GM18505 (cell line): ENCODE data around the gene COL23A1.

ENCODE experiments used
- ATAC-seq: cut with Tn5 transposase; IDR thresholded peaks from one replicate; pipeline ENCODE4 v1.9.1; 2021; ENCODE audit not compliant: unreplicated experiment
- POLR2A ChIP-seq: IDR thresholded peaks from 4 replicates; pipeline ENCODE4 v1.6.1; 2011; ENCODE audit warnings: borderline replicate concordance; ENCODE audit not compliant: insufficient read depth, insufficient read length; ENCODE audit errors: extremely low read depth

COL23A1 gene

DNA sequence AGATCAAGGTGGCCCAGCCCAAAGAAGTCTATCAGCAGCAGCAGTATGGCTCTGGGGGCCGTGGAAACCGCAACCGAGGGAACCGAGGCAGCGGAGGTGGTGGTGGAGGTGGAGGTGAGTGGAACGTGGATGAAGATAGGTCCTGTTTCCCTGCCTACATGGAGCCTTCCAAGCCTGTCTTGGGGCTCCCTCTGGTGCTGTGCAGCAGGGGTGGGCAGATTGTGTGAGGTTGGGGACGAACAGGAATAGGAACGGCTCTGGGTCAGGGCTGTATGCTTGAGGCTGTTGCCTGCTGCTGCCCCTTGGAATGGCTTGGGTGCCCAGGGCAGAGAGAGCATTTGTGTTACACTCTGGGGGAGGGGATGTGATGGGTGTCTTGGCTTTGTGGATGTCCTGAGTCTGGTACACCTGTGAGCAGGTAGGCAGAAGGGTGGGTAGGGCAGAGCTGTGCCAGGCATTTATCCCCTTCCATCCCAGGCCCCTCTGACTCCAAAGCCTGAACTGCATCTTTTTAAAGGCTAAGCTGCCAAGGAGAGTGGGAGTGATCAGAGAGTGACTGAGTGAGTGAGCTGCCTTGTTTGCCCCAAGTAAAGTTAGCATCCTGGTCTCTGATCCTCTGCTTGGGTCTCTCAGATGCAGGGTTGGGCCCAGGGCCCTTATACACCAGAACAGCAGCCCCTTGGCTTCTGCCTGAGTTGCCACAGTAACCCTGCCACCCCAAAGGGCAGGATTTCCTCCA lies 380.7 kb downstream of the COL23A1 start:
- no peak for ATAC-seq

DNA sequence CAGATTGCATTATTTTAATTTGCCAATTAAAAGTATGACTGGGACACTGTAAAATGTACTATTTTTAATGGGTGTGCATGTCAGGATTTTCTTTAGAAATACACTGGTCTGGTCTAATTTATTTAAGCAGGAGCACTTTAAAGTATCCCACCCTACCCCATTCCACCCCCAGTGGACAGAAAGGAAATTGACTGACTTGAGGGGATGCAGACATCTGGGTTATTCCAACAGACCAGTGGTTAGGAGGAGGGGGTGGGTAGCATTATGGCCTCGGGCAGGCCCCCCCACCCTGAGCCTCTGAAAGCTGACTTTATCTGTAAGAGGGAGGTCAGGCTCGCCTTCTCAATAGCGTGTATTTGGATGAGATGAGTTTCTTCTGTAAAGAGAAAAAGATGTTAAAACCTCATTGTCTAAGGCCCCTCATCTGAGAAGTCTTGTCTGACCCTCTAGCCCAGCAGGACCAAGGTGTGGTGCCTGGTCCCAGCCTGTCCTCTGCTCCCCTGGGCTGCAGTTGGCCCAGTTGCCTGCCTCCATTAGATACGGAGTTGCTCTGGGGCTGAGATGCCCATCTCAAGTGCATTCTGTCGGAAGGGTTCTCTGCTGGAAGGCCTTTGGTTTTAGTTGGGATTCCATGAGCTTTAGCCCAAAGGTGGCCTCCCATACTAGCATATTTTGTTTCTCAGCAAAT lies 381.5 kb downstream of the COL23A1 start:
- ATAC-seq = no peak
- TF ChIP-seq POLR2A = no peak

More for the DNA sequence above, 380.7 kb downstream of the COL23A1 start:
- TF ChIP-seq POLR2A = peak; percentile 22

DNA sequence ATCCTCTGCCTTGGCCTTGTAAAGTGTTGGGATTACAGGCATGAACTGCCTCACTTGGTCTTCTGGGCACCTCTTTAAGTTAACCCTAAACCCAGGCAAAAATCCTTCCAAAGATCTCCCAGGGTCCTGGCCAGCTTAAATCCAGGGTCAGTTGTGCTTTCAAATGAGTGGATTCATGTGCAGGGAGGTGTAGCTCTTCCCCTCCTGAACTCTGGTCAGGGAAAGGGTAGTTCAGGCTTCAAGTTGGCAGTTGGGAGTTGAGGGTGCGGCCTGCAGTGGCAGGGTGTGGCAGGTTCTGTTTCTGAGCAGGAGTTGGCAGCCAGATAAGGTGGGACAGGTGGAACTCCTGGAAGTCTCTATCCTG lies 382.3 kb downstream of the COL23A1 start:
- ATAC-seq = no peak
- no peak for TF ChIP-seq POLR2A

DNA sequence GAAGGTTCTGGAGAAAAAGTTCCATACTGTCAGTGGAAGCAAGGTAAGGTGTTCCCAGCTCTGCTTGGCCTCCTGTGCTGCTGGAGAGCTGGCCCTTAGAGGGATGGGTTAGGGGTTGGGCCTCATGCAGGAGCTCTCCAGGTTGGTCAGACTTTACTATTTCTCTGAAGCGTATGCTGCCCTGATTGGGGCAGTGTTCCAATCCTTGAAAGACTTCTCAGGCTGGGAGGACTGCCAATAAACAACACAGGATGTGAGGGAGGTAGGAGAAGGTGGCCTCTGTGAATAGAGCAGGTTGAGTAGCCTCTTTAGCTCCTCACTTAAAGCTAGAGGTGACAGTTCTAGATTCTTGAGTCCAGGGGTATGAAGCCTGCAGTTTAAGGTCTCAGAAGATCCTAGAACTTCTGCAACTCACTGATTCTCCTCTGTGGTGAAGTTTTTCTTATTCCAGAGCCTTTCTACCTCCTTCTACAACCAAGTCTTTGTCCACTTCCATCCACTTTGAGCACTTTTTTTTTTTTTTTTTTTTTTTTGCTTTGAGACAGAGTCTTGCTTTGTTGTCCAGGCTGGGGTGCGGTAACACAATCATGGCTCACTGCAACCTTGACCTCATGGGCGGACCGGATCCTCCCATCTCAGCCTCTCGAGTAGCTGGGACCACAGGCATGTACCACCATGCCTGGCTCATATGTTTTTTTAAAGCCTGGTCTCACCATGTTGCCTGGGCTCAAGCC lies 382.8 kb downstream of the COL23A1 start:
- ATAC-seq = no peak

DNA sequence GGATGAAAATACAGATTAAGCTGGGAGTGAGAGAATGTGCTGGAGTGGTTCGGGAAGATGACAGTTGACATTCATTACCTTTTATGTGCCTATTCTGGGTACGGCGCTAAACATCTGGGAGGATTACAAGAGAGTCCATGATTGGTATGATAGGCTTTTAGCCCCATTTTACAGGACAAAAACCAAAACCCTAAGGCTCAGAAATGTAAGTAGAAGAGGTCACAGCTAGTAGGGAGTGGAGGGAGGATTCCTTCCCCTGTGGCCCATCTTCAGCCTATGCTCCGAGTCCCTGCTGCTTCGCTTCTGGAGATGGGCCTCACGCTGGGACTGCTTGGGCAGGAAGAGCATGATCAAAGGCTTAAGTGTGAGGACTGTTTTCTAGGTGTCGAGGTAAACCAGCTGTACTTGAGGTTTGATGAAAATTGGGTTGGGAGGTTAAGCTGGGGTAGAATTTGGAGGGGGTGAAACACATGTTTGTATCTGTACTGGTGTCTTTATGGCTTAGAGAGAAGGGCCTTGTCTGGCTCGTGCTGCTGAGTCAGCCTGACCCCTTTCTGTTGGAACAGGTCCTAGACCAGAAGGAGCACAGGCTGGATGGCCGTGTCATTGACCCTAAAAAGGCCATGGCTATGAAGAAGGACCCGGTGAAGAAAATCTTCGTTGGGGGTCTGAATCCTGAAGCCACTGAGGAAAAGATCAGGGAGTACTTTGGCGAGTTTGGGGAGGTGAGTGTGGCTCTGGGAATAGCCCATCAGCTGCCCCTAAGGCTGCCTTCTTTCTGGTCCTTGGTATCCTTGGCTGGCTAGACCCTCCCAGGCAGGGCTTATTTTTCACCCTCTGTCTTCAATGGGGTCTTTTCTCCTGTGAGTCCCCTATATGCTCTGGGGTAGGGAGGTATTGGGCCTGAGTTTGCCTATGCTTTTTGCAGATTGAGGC lies 383.8 kb downstream of the COL23A1 start:
- TF ChIP-seq POLR2A = no peak
- no peak for ATAC-seq

More for the DNA sequence above, 382.8 kb downstream of the COL23A1 start:
- no peak for TF ChIP-seq POLR2A

DNA sequence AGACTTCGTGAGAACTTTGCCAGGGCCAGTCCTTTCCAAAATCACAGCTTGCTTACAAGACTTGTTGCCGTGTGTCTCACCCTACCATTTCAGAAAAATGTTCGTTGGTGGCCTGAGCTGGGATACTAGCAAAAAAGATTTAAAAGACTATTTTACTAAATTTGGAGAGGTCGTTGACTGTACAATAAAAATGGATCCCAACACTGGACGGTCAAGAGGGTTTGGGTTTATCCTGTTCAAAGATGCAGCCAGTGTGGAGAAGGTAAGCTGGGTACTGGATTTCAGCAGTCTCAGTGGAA lies 384.5 kb downstream of the COL23A1 start:
- no peak for ATAC-seq
- TF ChIP-seq POLR2A = no peak

DNA sequence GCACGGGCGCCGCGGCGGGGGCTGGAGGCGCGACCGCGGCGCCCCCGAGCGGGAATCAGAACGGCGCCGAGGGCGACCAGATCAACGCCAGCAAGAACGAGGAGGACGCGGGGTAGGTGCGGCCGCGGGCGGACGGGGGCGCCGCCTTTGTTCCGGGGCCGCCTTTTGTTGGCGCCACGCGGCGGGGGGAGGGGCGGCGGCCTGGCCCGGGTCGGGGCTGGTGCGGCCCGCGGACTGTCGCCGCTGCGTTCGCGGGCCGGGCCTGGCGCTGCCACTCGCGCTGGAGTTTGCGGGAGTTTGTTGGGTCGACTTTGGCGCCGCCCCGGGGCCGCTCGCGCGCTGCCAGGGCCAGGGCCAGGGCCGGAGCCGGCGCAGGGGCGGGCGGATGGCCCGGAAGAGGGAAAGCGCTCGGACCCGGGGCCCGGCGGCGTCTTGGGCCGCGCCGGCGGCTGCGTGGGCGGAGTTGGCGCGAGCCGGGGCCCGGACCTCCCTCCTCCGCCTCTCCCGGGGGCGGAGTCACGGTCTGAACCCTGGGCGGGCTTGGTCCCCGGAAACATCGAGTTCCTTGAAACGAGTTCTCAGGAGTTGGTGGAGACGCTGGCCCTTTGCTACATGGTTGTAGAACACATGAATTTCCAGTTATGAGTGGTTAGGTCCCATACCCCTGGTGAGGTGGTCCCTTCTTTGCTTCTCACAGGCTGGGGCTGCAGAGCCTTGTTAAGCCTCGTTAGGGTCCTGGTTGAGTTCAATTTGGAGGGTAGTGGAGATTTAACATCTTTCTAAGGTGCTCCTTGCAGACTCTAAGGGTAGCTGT lies 385.1 kb downstream of the COL23A1 start:
- no peak for TF ChIP-seq POLR2A
- peak; percentile 54 for ATAC-seq

DNA sequence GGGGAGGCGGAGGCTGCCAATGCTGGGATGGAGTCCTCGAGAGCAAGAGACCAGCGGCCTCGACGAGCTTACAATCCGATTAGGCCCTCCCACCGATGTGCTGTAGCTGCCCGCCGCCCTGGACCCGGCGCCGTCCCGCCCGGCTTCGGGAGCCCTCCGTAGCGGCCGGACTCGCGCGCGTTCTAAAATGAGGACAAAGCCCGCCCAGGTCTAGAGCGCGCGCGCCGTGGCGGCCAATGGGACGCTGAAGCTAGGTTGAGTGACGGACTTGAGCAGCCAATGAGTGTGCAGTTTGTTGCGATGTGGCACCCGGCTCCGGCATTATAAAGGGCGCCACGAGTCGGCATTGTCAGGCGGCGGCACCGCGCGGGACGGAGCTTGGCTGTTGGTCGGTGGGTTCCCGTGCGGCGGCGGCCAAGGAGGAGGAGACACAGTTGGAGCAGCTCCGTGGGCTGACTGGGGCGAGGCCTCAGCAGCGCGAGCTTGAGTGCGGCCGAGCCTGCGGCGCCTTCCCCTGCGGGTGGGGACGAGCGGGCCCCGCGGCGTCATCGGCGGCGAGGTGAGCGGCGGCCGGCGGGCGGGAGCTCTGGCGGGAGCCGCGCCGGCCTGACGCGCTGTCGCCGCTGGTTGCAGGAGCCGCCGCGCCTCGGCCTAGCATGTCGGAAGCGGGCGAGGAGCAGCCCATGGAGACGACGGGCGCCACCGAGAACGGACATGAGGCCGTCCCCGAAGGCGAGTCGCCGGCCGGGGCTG lies 385.8 kb downstream of the COL23A1 start, which contains the start of gene HNRNPAB:
Gene HNRNPAB, plus strand, starts transcription at position 352 of the 753 bp plus-strand sequence. Its CDS starts 305 bp downstream, at position 657.
- ATAC-seq = peak; percentile 76
- peak; percentile 100 for TF ChIP-seq POLR2A

DNA sequence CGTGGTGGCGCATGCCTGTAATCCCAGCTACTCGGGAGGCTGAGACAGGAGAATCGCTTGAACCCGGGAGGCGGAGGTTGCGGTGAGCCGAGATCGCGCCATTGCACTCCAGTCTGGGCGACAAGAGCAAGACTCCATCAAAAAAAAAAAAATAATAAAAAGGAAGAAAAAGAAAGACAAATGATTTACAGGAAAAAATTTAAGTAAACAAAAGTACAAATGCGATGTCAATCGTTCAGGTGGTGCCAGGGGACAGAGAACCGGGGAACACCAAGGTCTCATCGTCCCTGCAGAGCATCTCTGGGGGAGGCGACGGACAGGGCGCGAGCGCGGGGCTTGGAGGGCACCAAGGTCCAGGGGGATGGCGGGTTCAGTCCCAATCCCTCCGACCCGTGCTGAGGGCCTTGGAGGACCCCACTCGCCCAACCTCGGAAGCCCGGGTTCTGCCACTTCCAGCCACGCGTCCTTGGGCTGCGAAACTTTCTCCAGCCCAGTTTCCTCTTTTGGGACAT lies 386.5 kb downstream of the COL23A1 start:
- peak; percentile 1 for ATAC-seq
- no peak for TF ChIP-seq POLR2A

DNA sequence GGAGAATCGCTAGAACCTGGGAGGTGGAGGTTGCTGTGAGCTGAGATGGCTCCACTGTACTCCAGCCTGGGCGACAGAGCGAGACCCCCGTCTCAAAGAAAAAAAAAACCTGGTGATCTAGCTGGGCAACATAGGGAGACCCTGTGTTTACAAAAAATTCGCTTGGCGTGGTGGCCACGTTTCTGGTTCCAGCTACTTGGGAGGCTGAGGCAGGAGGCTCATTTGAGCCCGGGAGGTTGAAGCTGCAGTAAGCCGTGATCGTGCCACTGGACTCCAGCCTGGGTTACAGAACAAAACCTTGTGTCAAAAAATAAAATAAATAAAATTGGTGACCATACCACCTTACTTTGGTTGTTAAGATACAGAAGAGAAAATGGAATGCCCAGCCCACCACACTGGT lies 387.7 kb downstream of the COL23A1 start:
- TF ChIP-seq POLR2A = no peak
- no peak for ATAC-seq

DNA sequence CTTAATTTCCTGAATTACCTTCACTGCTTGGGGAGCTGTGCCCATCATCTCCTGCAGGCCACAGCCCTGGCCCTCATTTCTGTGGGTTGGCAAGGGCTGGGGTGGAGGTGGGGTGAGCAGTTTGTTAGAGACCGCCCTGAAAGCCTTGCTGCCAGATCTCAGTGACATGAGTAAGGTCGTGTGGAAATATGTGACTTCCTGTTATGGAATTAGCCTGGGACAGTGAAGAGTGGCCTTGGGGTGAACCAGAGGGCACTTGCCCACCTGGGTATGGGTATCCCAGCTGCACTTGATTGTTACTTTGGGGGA lies 388.3 kb downstream of the COL23A1 start:
- TF ChIP-seq POLR2A = no peak
- no peak for ATAC-seq
